ACHN (cell line): ENCODE measurements around the gene COL27A1.

Source experiments
- DNase-seq: peaks from one replicate; pipeline ENCODE4 v3.0.0-alpha.2; 2015
- in situ Hi-C: cut with HindIII; loops from 2 replicates; pipeline ENCODE4 v1.10.0; 2017; ENCODE audit warnings: low sequenced_read_pairs, low pct_ligation_motif_present, low pct_unique_long_range_greater_than_20kb

Gene COL27A1

DNA sequence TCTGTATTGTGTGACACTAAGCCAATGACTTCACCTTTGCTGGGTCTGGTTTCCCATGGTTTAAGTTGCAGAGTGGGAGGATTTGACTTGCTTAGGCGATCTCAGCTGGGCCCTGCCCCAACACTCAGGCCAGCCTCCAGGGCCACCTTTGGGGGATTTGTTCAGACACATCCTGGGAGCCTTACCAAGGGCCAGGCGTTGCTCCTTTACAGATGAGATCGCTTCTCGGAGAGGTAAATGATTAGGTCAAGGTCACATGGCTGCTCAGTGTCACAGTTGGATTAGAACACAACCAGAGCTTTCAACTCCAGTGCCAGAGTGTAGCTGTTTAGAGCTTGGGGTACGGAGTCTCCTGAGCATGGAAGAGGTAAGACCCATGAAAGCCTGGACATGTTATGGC is 57.5 kb downstream of the COL27A1 start:
- in situ Hi-C loops = no loop called here
- DNase-seq = peak; percentile 72

DNA sequence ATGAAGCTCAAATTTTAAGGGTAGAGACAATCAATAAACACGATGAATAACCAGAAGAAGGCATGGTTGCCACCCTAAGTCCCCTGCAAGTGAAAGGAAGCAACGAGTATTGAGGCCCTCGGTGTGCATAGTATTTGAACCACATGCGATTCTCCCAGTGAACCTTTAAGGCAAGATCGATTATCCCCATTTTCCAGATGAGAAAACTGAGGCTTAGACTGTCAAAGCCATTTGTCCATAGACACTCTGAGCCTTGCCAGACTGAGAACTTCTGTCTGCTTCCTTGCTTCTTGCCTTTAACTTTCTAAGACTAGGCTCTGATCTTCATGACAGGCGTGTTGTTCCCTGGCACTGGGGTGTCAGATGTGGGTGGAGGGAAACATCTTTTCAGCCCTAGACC is 58.2 kb downstream of the COL27A1 start:
- in situ Hi-C loops = no loop called here
- DNase-seq = no peak

DNA sequence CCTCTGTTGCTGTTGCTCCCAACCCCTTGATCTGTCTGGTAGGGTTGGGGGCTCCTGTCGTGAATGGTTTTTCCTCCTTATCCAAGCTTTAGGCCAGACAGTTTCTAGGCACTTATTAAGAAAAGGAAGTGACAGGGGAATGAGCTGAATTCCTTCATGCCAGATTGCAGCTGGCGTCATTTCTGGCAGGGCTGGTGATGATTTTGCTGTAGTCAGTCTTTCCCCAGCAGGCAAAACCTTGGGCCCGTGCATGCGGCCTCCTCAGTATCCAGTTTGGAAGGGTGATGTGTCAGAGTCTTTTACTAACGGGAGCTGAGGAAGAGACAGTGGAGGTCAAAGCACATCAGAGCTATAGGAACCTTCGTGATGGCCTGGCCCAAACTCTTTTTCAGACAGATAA is 58.8 kb downstream of the COL27A1 start:
- DNase-seq = no peak
- in situ Hi-C loops = no loop called here

DNA sequence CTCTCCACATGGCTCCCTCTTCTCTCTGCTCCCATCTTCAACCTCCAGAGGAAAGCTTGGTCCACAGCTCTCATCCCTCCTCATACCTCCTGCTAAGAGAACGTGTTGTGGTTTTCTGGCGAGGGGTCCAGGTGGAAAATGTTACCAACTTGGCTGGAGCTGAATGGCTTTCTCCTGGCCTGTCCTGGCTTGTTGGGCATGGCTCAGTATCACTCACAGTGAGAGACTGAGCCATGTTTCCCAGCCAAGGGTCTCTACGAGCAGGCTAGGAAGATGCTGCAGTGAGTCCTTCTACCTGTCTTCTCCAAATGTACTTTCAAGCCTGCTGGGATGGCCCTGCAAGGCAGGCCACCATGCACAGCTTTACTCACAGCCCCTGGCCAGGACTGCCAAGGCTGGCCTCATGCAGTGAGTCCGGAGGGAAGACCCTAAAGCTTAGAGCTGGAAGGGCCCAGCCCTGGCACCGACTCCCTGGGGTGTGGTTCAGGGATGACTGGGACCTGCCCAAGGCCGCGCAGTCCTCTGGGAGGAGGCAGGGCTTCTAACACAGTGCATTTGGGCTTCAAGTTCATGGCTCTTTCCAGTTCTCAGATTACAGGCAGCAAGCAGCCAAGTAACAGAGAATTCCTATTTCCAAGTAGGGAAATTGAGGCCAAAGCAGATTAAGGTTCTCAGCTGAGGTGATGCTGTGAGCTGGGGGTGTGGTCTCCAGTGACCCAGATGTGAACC is 59.5 kb downstream of the COL27A1 start:
- in situ Hi-C loops = no loop called here

DNA sequence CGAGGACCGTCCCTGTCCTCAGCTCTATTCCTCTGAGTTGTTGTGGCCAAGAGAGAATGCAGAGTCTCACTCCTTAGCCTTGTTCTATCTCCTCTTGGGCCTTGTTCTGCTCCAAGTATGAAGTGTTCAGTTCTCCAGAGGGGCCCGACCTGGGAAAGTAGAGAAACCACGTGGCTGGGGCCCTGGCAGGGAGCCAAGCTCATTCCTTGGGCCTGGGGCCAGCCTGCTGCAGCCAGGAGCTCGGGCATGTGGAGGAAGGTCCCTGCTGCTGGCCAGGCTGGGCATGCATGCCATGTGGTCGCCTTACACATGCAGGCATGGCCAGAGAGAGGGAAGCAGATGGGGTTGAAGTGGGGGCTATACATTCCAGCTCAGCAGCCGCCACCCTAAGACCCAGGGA is 60.7 kb downstream of the COL27A1 start:
- in situ Hi-C loops = no loop called here
- DNase-seq = no peak

More for the DNA sequence above, 59.5 kb downstream of the COL27A1 start:
- no peak for DNase-seq

DNA sequence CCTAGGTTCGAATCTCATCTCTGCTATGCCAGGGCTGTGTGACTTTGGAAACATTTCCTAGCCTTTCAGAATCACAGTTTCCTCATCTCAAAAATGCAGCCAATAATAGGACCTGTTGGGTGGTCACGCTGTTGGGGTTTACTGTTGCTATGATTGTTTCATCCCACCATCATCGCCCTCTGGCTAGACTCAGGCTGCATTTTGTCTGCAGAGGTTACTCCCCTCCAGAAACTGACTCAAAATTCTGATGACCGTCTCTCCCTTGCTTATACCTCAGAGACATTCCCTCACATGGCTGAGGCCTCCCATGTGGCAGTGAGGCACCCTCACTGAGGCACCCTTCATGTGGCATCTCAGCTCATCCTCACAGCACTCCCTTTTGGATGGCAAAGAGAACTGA is 61.6 kb downstream of the COL27A1 start:
- DNase-seq = no peak

DNA sequence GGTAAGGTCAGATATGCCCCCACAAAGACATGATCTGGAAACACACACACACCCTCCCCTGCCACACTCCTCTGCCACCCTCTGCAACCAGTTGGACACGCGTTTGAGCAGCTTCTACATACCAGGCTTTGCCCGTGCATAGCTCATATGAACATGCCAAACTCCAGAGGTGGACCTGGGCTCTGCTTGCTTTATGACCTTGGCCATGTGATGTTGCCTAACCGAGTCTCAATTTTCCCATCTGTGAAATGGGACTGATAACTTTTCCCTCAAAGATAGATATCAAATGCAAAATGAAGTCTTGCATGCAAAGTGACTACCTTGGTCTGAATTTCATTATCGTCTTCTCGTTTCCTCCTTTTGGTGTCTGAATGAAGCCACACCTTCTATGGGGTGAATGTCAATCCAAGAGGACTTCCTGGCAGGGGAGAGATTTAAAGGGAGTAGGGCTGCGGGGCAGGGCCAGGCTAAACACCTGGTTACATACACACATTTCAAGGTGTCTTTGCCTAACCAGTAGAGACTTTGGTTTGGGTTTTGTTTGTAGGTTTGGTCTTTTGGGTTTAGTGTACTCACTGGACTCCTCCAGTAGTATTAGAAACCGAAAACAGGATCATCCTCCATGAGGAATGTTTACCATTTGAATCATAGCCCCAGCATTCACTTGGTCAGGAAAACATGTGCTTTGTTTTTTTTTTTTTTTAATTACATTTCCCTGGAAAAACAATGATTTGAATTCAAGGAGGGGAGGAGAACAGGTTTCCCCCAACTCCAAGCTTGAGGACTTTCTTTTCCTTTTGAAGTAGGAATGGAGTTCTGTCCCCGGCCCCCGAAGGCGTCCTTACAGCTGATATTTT is 63.2 kb downstream of the COL27A1 start:
- in situ Hi-C loops = no loop called here

More for the DNA sequence above, 61.6 kb downstream of the COL27A1 start:
- in situ Hi-C loops = no loop called here

DNA sequence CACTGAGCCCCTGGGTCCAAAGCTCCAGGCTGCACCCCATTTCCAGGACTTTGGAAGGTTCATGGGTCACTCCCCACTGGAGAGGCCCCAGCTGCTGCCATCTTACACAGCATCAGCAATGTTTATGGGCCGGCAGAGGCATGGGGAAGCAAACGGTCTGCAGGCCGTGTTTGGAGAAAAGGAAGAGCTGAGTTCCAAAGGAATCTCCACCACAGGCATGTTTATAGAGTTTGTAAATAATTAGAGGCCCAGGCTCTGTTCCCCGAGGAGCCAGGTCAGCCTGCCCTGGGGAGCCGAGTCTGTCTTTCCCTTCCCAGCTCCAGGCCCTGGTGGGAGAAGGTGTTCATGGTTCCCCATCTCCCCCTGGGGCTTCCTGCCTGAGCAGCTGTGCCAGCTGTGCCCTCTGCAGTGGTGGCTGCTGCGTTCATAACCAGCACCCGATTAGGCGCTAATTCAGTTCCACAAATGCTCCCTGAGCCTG is 64.8 kb downstream of the COL27A1 start:
- DNase-seq = no peak
- in situ Hi-C loops = no loop called here

More for the DNA sequence above, 63.2 kb downstream of the COL27A1 start:
- no peak for DNase-seq

DNA sequence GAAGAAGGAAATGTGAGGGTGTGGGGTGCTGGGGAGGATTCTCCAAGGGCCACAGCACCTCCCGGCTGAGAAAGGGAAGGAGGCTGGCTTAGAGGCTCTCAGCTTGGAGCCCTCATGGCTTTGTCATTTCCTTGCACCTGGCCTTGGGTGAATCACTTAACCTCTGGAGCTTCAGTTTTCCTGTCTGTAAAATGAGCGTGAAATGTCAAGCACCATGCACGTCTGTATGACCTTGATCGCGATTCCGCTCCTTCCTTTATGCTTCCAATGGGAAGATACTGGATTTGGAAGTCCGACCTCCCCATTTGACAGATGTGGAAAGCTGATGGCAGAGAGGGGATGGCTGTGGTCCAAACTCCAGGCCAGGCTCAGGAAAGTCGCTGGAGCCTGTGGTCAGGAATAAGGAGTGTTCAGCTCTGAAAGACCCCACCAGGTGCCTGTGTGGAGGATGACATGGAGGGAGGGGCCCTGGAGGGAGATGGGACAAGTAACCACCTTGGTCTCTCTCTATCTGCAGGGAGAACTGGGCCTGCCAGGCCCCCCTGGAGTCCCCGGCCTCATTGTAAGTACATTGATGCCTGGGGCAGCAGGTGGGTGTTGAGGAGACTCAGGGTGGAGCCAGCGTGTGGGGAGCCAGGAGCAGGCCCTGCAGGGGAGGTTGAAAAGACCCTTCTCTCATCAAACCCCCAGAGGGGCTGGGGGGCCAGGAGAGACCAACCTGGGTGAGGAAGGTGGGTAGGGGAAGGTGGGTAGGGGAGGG is 66.5 kb downstream of the COL27A1 start:
- peak; percentile 10 for DNase-seq
- in situ Hi-C loops = no loop called here

DNA sequence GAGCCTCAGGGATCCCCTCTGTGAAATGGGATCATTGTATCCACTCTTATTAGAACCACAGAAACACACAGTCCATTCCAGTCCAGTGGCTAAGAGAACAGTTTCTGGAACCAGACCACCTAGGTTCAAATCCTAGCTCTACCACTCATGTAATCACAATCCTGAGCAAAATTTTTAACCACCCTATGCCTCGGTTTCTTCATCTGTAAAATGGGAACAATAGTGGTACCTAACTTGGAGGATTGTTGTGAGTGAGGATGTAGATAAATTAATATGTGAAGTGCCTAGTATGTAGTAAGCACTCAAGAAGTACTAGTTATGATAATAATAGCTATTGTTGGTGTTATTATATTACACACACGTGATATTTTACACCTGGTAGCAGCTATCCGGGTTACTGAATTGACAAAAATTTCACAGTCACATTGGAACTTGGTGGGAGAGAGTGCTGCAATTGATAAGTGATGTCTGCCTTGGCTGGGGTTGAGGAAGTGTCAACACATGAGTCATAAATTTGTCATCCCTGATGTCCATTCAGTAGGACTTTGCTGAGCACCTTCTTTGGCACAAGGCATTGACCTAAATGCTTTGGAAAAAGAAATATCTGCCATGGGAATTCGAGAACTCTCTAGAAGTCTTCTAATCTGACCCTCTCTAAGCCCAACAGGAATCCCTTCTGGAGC is 68.4 kb downstream of the COL27A1 start:
- in situ Hi-C loops = no loop called here
- DNase-seq = peak; percentile 46

DNA sequence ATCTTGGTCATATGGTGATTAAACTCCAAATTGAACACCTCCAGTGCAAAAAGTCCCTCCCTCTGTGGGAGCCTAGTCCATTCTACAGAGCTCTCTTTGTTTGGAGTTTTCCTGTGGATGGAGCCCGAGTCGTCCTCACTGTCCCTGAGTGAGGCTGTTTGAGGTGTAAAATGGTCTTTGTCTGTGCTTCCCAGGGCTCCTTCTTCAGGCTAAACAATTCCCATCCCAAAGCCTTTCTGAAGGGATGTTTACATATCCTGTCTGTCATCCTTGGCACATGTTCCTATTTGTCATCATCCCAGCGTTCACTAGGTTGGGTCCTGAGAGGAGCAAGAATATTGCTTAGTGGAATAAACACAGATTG is 68.9 kb downstream of the COL27A1 start:
- in situ Hi-C loops = no loop called here
- no peak for DNase-seq

DNA sequence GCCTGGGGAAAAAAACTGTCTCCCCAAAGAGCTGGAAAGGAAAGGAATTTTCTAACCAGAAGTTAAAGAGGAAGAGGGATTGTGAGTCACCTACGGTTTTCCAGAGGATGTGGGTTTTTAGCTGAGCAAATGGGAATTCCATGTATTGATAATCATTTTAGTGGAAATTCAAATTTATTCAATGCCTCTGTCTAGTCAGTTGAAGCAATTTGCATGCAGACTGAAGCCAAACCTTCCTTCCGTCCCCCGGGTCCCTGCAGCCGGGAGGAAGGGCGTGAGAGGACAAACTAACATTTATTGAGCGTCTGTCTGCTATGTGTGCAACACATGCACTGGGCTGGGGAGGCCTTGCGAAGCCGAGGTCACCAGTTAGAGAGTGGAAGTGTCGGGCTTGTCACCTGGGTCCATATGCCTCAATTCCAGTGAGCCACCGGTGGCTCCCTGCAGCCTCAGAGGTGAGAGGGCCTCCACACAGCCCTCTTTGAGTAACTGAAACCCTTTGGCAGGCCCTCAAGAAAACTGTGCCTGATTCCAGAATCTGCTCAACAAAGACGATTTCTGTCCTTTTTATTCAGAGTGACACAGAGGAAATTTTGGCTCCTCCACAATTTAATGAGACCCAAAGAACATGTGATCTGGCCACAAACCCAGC is 70.3 kb downstream of the COL27A1 start:
- DNase-seq = peak; percentile 35
- in situ Hi-C loops = no loop called here

DNA sequence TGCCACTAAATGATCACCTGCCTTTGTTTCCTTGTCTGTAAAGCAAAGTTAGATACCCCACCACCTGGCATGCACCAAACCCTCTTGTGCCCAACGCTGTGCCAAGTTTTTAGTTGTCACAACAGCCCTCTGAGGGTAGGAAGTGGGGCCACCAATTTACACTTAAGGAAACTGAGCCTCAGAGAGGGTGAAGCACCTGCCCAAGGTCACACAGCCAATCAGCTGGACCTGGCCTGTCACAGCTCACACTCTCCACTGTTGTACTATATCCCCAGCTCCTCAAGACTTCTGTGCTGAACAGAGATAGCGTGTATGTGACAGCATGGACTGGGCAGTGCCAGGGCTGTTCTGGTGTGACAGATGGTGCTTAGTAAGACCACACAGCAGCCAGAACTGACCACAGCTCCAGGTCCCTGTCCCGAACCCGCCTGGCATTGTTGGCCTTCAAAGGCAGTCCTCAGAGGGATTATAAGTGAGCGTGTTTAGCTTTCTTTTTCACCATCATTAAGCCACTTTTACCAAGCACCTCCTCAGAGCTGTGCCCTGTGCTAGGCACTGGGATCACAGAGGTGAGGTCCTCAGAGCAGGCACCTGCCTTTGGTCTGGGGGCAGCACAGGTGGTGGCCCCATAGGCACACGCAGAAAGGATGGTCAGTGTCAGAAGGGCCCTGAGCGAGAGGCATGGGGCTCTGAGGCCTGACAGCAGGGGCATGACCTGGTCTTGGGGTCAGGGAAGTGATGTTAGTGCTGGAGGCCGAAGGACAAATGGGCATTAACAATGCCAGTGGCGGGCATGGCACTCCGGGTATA is 71.1 kb downstream of the COL27A1 start:
- in situ Hi-C loops = no loop called here
- no peak for DNase-seq

DNA sequence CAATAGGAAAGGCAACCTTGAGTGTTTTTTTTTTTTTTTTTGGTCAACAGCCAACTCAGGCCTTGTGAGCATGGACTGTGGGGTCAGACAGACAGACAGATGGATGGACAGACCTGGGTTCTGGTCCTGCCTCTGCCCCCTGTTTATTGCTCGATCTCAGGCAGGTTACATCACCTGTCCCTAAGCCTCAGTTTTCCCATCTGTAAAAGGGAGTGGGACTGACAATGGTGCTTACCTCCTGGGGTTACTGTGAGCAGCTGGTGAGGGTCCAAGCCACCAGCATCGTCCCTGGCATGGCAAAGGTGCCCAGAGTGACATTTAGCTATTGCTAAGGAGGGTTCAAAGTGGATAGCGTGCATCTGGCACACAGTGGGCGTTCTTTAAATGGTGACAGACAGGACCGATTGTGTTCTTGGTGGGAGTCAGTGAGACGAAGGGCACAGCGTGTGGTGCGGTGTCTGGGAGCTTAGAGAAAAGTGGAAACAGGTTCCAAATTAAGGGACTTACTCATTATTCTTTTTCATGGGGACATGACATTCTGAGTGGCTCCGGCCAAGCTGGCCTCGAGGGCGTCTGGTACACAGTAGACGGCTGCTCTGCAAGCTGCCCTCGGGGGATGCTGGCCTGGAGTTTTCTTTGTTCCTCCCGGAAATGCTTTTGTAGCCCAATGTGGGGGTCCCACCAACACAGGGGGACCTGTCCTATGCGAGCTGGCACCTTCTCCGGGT is 72.1 kb downstream of the COL27A1 start:
- DNase-seq = no peak
- in situ Hi-C loops = no loop called here

DNA sequence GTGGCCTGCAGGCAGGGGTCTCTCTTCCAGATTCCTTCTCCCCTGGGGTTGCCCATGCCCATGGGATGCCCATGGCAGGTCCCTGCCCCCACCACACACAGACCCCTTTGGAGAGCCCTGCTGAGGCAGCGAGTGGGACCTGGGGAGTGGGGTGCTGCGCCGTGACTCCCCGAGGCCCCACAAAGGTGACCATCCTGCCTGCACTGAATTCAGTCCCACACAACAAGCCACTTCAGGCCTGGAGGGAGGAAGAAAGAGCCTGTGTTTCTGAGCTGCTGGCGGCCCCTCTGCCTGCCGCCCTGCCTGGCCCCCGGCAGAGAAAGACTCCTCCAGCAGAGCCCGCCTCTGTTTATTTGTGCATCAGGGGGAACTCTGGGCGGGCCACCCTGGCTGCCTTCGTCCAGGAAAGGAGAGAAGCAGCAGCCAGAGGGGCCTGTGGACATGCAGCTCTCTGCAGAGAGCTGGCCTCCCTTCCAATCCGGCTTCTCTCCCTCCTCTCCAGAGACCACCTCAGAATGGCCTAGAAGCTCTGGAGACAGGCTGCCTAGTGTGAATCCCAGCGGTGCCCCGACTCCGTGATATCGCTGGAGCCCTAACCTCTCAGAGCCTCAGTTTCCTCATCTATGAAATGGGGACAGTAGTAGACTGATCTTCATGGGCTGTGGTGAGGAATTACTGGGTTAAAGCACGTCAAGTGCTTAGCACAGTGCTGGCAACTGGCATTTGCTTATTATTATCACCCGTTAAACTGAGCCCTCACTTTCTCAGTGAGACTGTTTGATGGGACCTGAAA is 72.9 kb downstream of the COL27A1 start:
- in situ Hi-C loops = no loop called here

DNA sequence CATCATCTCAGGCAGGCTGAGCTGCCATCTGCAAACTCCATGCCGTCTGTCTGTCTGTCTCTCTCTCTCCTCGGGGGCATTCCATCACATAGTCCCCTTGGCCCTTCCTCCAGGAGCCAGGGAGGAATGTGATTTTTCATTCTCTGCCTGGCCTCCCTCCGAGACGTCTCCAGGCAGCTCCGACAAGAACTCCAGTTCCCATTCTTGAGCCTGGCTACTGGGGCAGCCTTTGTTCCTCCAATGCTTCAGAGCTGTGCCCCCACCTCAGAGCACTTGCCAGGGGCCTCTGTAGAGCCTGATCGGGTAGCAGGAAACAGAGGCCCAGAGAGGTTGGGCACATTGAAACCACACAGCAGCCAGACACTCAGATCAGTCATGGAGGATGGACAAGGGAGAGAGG is 74.0 kb downstream of the COL27A1 start:
- in situ Hi-C loops = no loop called here
- no peak for DNase-seq

More for the DNA sequence above, 72.9 kb downstream of the COL27A1 start:
- no peak for DNase-seq
